Smooth muscle cell (in vitro differentiated cells): ENCODE measurements around the gene KCNN4. TPM values are rescaled to one million over a fixed set of nuclear protein-coding genes. Genes with fewer than 3 reads are reported as not detected.

Source experiments
- DNase-seq: peaks from one replicate; lab custom pipeline; 2025; ENCODE audit not compliant: unreplicated experiment; lab: John Stamatoyannopoulos, UW
- H2AFZ ChIP-seq: fragments of 200-600 bp; sonication (generic); 2 replicates; pipeline ENCODE4 v1.6.0; 2016; ENCODE audit warnings: antibody characterized with exemption, low read depth, mild to moderate bottlenecking
- H3F3A ChIP-seq: fragments of 200-600 bp; sonication (generic); 2 replicates; pipeline ENCODE4 v1.6.0; 2017; ENCODE audit warnings: antibody characterized with exemption, low read depth
- H3K27ac ChIP-seq: fragments of 200-600 bp; sonication (generic); 2 replicates; pipeline ENCODE4 v1.5.1; 2016; ENCODE audit warnings: low read depth, mild to moderate bottlenecking
- H3K27me3 ChIP-seq: fragments of 200-600 bp; sonication (generic); 2 replicates; pipeline ENCODE4 v1.6.1; 2016; ENCODE audit warnings: low read depth, mild to moderate bottlenecking
- H3K36me3 ChIP-seq: fragments of 200-600 bp; sonication (generic); 2 replicates; pipeline ENCODE4 v1.5.1; 2016; ENCODE audit warnings: low read depth
- H3K4me1 ChIP-seq: fragments of 200-600 bp; sonication (generic); 2 replicates; pipeline ENCODE4 v1.5.1; 2016; ENCODE audit warnings: low read depth
- H3K4me2 ChIP-seq: fragments of 200-600 bp; sonication (generic); 2 replicates; pipeline ENCODE4 v1.6.0; 2016; ENCODE audit warnings: mild to moderate bottlenecking
- H3K4me3 ChIP-seq: fragments of 200-600 bp; sonication (generic); 2 replicates; pipeline ENCODE4 v1.5.1; 2016; ENCODE audit warnings: mild to moderate bottlenecking
- H3K79me2 ChIP-seq: fragments of 200-600 bp; sonication (generic); 2 replicates; pipeline ENCODE4 v1.6.0; 2016; ENCODE audit warnings: low read depth, mild to moderate bottlenecking
- H3K9ac ChIP-seq: fragments of 200-600 bp; sonication (generic); 2 replicates; pipeline ENCODE4 v1.6.0; 2016; ENCODE audit warnings: low read depth
- H3K9me3 ChIP-seq: fragments of 200-600 bp; sonication (generic); replicated peaks from 2 replicates; pipeline ENCODE4 v1.5.1; 2016; ENCODE audit warnings: low read depth
- H4K20me1 ChIP-seq: fragments of 200-600 bp; sonication (generic); 2 replicates; pipeline ENCODE4 v1.6.0; 2016; ENCODE audit warnings: low read depth
- CTCF ChIP-seq: fragments of 200-600 bp; sonication (generic); IDR thresholded peaks from 2 replicates; pipeline ENCODE4 v1.5.1; 2017; ENCODE audit warnings: borderline replicate concordance, mild to moderate bottlenecking, antibody characterized with exemption; ENCODE audit not compliant: insufficient read depth, poor library complexity, severe bottlenecking
- WGBS: methylation state at CpG from one replicate; pipeline ENCODE4 v1.1.7; 2016; ENCODE audit warnings: low lambda C conversion rate; 5-methylcytosine and 5-hydroxymethylcytosine counted together
- polyA plus RNA-seq: library from polyadenylated mRNA; unstranded; fragments of >200 nt; fragmentation: Nextera tagmentation; extraction: Ambion mirVana; gene quantifications from 2 replicates; pipeline ENCODE4 v1.2.1, GENCODE V29; 2016
- total RNA-seq: library from RNA; depleted of rRNA; stranded (reverse); fragments of >200 nt; gene quantifications from 2 replicates; pipeline ENCODE4 v1.2.3, GENCODE V29; 2014

KCNN4 gene
- total and polyA plus RNA-seq, 2 experiments from 2014 or later: 1.7 to 4.0 TPM

- no peaks in the 10 kb centered on the region for H3K79me2 ChIP-seq
- 92% methylated on average over 5 of the region's 5 CpGs for WGBS
- H3K27ac ChIP-seq: no peak overlapping the region
- no peak overlapping the region for H3K4me2 ChIP-seq
- H4K20me1 ChIP-seq: no peaks in the 10 kb centered on the region
- no peak overlapping the region for H3K9ac ChIP-seq
- H3K4me3 ChIP-seq: no peak overlapping the region
- H3K9me3 ChIP-seq: no peaks in the 10 kb centered on the region
- H3K27me3 ChIP-seq: no peaks in the 10 kb centered on the region
- H2AFZ ChIP-seq: no peak overlapping the region
- H3F3A ChIP-seq: no peaks in the 10 kb centered on the region
- H3K36me3 ChIP-seq: no peaks in the 10 kb centered on the region
- no peak for DNase-seq
- H3K4me1 ChIP-seq: no peaks in the 10 kb centered on the region
- no peak for TF ChIP-seq CTCF
Measured at GRCh38 chr19:43721469-43722048, 59.2 kb downstream of the KCNN4 start.

DNA sequence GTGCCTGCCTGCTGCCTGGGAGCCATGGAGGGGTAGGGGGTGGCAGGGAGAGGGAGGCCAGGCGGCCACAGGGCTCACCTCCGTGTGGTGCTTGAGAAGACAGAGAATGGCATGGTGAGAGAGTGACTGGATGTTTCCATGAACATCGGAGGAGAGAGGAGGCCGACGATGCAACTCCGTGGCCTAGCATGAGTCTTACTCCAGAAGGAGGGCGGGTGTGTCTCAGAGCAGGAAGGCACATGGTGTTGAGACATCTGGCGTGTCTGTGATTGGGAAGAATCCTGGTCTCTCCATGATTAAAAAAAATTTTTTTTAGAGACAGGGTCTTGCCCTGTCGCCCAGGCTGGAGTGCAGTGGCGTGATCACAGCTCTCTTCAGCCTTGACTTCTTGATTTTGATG, 59.8 kb downstream of the KCNN4 start:
- Histone ChIP-seq H3K9ac (no peak overlapping the region), H3F3A (no peaks in the 10 kb centered on the region), H3K27me3 (no peaks in the 10 kb centered on the region), H3K9me3 (no peaks in the 10 kb centered on the region), H3K4me1 (no peaks in the 10 kb centered on the region), H3K36me3 (no peaks in the 10 kb centered on the region), H3K79me2 (no peaks in the 10 kb centered on the region), H2AFZ (no peak overlapping the region), H3K4me2 (no peak overlapping the region), H3K4me3 (no peak overlapping the region), H4K20me1 (no peaks in the 10 kb centered on the region), H3K27ac (no peak overlapping the region)
- no peak for TF ChIP-seq CTCF
- 88% methylated on average over 10 of the region's 10 CpGs for WGBS
- DNase-seq: no peak

GRCh38 chr19:43719918-43720317, 60.9 kb downstream of the KCNN4 start:
- Histone ChIP-seq H3K27ac (no peak overlapping the region), H3K9ac (no peak overlapping the region), H3K9me3 (no peaks in the 10 kb centered on the region), H3F3A (no peaks in the 10 kb centered on the region), H3K79me2 (no peaks in the 10 kb centered on the region), H3K4me3 (no peak overlapping the region), H3K4me2 (no peak overlapping the region), H2AFZ (no peak overlapping the region), H3K4me1 (no peaks in the 10 kb centered on the region), H3K36me3 (no peaks in the 10 kb centered on the region), H3K27me3 (no peaks in the 10 kb centered on the region), H4K20me1 (no peaks in the 10 kb centered on the region)
- DNase-seq: no peak
- 80% methylated on average over 5 of the region's 5 CpGs for WGBS
- TF ChIP-seq CTCF: no peak

DNA sequence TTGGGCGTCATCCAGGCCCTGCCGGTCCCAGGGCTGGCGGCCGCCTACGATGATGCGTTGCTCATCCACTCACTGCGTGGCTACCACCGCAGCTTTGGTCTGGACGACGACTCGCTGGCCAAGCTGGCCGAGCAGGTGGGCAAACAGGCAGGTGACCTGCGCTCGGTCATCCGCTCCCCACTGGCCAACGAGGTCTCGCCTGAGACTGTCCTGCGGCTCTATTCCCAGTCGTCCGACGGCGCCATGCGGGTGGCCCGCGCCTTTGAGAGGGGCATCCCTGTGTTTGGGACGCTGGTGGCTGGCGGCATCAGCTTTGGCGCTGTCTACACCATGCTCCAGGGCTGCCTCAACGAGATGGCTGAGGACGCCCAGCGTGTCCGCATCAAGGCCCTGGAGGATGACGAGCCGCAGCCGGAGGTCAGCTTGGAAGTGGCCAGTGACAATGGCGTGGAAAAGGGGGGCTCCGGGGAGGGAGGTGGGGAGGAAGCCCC, 61.4 kb downstream of the KCNN4 start:
- Histone ChIP-seq H3F3A (no peaks in the 10 kb centered on the region), H3K4me3 (no peak overlapping the region), H3K9ac (no peak overlapping the region), H4K20me1 (no peaks in the 10 kb centered on the region), H3K4me2 (no peak overlapping the region), H3K27ac (no peak overlapping the region), H2AFZ (no peak overlapping the region), H3K9me3 (no peaks in the 10 kb centered on the region), H3K4me1 (no peaks in the 10 kb centered on the region), H3K27me3 (no peaks in the 10 kb centered on the region), H3K36me3 (no peaks in the 10 kb centered on the region), H3K79me2 (no peaks in the 10 kb centered on the region)
- WGBS: 95% methylated on average over 37 of the region's 37 CpGs
- no peak for TF ChIP-seq CTCF
- DNase-seq: no peak
